Naive B cell (primary cell): ENCODE measurements around the gene DMD. TPM values are rescaled to one million over a fixed set of nuclear protein-coding genes. Genes with fewer than 3 reads are reported as not detected.
"Not testable (repeated sequence)": the region's sequence is repeated elsewhere in the genome, so short reads cannot be mapped to it uniquely, and the experiment has no call there.

Experiments used
- ATAC-seq, 2 donors: fragments of 150-1000 bp; cut with Tn5 transposase; 2 replicates each; pipeline ENCODE4 v1.10.0; 2021; ENCODE audit warnings: low read depth in 2 of 2, mild to moderate bottlenecking in 2 of 2, moderate library complexity in 2 of 2
- DNase-seq: peaks from one replicate; pipeline ENCODE4 v3.0.0; 2022
- H3K27ac Mint-ChIP-seq, 6 donors: one replicate each; pipeline ENCODE4 v1.8.0; 2020 to 2022; ENCODE audit warnings: mild to moderate bottlenecking in 6 of 6, mixed read lengths in 6 of 6, moderate library complexity in 5 of 6, inconsistent platforms in 2 of 6
- H3K27me3 Mint-ChIP-seq, 3 donors: one replicate each; pipeline ENCODE4 v1.8.0; 2021 to 2022; ENCODE audit warnings: mixed read lengths in 3 of 3, mild to moderate bottlenecking in 1 of 3
- H3K36me3 Mint-ChIP-seq, 2 donors: one replicate each; pipeline ENCODE4 v1.8.0; 2020 to 2022; ENCODE audit warnings: mixed read lengths in 2 of 2, inconsistent platforms in 1 of 2, mild to moderate bottlenecking in 1 of 2
- H3K4me1 Mint-ChIP-seq, 3 donors: one replicate each; pipeline ENCODE4 v1.8.0; 2020 to 2022; ENCODE audit warnings: mixed read lengths in 3 of 3, inconsistent platforms in 1 of 3, mild to moderate bottlenecking in 1 of 3, moderate library complexity in 1 of 3
- H3K4me3 Mint-ChIP-seq, 8 donors: one replicate each; pipeline ENCODE4 v1.8.0; 2020 to 2022; ENCODE audit warnings: mild to moderate bottlenecking in 8 of 8, mixed read lengths in 8 of 8, moderate library complexity in 8 of 8, inconsistent platforms in 2 of 8
- H3K9me3 Mint-ChIP-seq, 7 donors: one replicate each; pipeline ENCODE4 v1.8.0; 2020 to 2022; ENCODE audit warnings: mixed read lengths in 7 of 7, mild to moderate bottlenecking in 5 of 7, inconsistent platforms in 2 of 7, moderate library complexity in 1 of 7
- polyA plus RNA-seq, 6 donors: library from polyadenylated mRNA; unstranded; fragments of 300-500 nt; fragmentation: Illumina TruSeq; gene quantifications; one replicate each; pipeline ENCODE4 v1.2.3, GENCODE V29; 2021; ENCODE audit warnings: low read depth in 6 of 6

The DMD gene
- polyA plus RNA-seq, 6 donors from 2014 or later: 1.00 to 5.0 (median 1.9) TPM

- H3K36me3 Mint-ChIP-seq: no peaks in the 10 kb centered on the region
- no peak overlapping the region for H3K4me3 Mint-ChIP-seq
- no peaks in the 10 kb centered on the region for H3K4me1 Mint-ChIP-seq
- ATAC-seq (no peak), DNase-seq (no peak)
- H3K27ac Mint-ChIP-seq: no peak overlapping the region
- no peaks in the 10 kb centered on the region for H3K27me3 Mint-ChIP-seq
- H3K9me3 Mint-ChIP-seq: peaks cover 0 to 2% (median 0%) of the 10 kb centered on the region in 7 donors
Measured at GRCh38 chrX:31633349-31633748, 1578.0 kb downstream of the DMD start.

- no peaks in the 10 kb centered on the region for H3K27me3 Mint-ChIP-seq
- H3K9me3 Mint-ChIP-seq: peaks cover 0 to 2% (median 0%) of the 10 kb centered on the region in 7 donors
- DNase-seq (no peak), ATAC-seq (no peak)
- H3K36me3 Mint-ChIP-seq: no peaks in the 10 kb centered on the region
- peak overlapping the region in 1 of 6 donors; percentile 65 for H3K27ac Mint-ChIP-seq
- H3K4me3 Mint-ChIP-seq: no peak overlapping the region
- no peaks in the 10 kb centered on the region for H3K4me1 Mint-ChIP-seq
Measured at GRCh38 chrX:31629195-31629594, 1582.2 kb downstream of the DMD start.

- Mint-ChIP-seq H3K36me3 (no peaks in the 10 kb centered on the region), H3K27me3 (no peaks in the 10 kb centered on the region), H3K27ac (no peak overlapping the region), H3K4me3 (no peak overlapping the region), H3K4me1 (no peaks in the 10 kb centered on the region), H3K9me3 (peaks cover 0 to 2% (median 0%) of the 10 kb centered on the region in 7 donors)
- ATAC-seq (no peak), DNase-seq (no peak)
Measured at GRCh38 chrX:31609130-31609529, 1602.2 kb downstream of the DMD start.

GRCh38 chrX:31608638-31609037 is 1602.7 kb downstream of the DMD start:
- ATAC-seq: no peak
- Mint-ChIP-seq H3K27me3 (no peaks in the 10 kb centered on the region), H3K4me1 (no peaks in the 10 kb centered on the region), H3K9me3 (peaks cover 0 to 3% (median 0%) of the 10 kb centered on the region in 7 donors), H3K36me3 (no peaks in the 10 kb centered on the region), H3K4me3 (no peak overlapping the region), H3K27ac (no peak overlapping the region)
- DNase-seq: no peak

GRCh38 chrX:31606771-31607170 is 1604.6 kb downstream of the DMD start:
- no peaks in the 10 kb centered on the region for H3K36me3 Mint-ChIP-seq
- H3K27ac Mint-ChIP-seq: no peak overlapping the region
- DNase-seq (no peak), ATAC-seq (no peak)
- H3K27me3 Mint-ChIP-seq: no peaks in the 10 kb centered on the region
- H3K9me3 Mint-ChIP-seq: peaks cover 0 to 3% (median 0%) of the 10 kb centered on the region in 7 donors
- no peaks in the 10 kb centered on the region for H3K4me1 Mint-ChIP-seq
- no peak overlapping the region for H3K4me3 Mint-ChIP-seq

- H3K9me3 Mint-ChIP-seq: peaks cover 0 to 3% (median 0%) of the 10 kb centered on the region in 7 donors
- H3K36me3 Mint-ChIP-seq: no peaks in the 10 kb centered on the region
- no peaks in the 10 kb centered on the region for H3K4me1 Mint-ChIP-seq
- H3K27ac Mint-ChIP-seq: no peak overlapping the region
- ATAC-seq (no peak), DNase-seq (no peak)
- H3K4me3 Mint-ChIP-seq: no peak overlapping the region
- H3K27me3 Mint-ChIP-seq: no peaks in the 10 kb centered on the region
Measured at GRCh38 chrX:31604629-31605221, 1606.6 kb downstream of the DMD start.

- Mint-ChIP-seq H3K9me3 (peaks cover 0 to 3% (median 0%) of the 10 kb centered on the region in 7 donors), H3K27me3 (no peaks in the 10 kb centered on the region), H3K27ac (no peak overlapping the region), H3K4me1 (no peaks in the 10 kb centered on the region), H3K4me3 (no peak overlapping the region), H3K36me3 (no peaks in the 10 kb centered on the region)
- DNase-seq (no peak), ATAC-seq (no peak)
Measured at GRCh38 chrX:31603411-31604120, 1607.8 kb downstream of the DMD start.

- peaks cover 0 to 3% (median 0%) of the 10 kb centered on the region in 7 donors for H3K9me3 Mint-ChIP-seq
- no peak overlapping the region for H3K27ac Mint-ChIP-seq
- H3K4me3 Mint-ChIP-seq: no peak overlapping the region
- no peaks in the 10 kb centered on the region for H3K27me3 Mint-ChIP-seq
- no peaks in the 10 kb centered on the region for H3K4me1 Mint-ChIP-seq
- DNase-seq (no peak), ATAC-seq (no peak)
- no peaks in the 10 kb centered on the region for H3K36me3 Mint-ChIP-seq
Measured at GRCh38 chrX:31600823-31601222, 1610.5 kb downstream of the DMD start.

- no peak overlapping the region for H3K27ac Mint-ChIP-seq
- DNase-seq (no peak), ATAC-seq (no peak)
- H3K9me3 Mint-ChIP-seq: peaks cover 0 to 2% (median 0%) of the 10 kb centered on the region in 7 donors
- no peaks in the 10 kb centered on the region for H3K36me3 Mint-ChIP-seq
- no peaks in the 10 kb centered on the region for H3K4me1 Mint-ChIP-seq
- no peaks in the 10 kb centered on the region for H3K27me3 Mint-ChIP-seq
- no peak overlapping the region for H3K4me3 Mint-ChIP-seq
Measured at GRCh38 chrX:31593353-31593752, 1618.0 kb downstream of the DMD start.

GRCh38 chrX:31591355-31591754 is 1620.0 kb downstream of the DMD start:
- H3K4me1 Mint-ChIP-seq: no peaks in the 10 kb centered on the region
- DNase-seq (no peak), ATAC-seq (no peak)
- H3K4me3 Mint-ChIP-seq: no peak overlapping the region
- H3K36me3 Mint-ChIP-seq: no peaks in the 10 kb centered on the region
- H3K27me3 Mint-ChIP-seq: no peaks in the 10 kb centered on the region
- H3K9me3 Mint-ChIP-seq: peaks cover 0 to 3% (median 0%) of the 10 kb centered on the region in 7 donors
- no peak overlapping the region for H3K27ac Mint-ChIP-seq

- no peak overlapping the region for H3K4me3 Mint-ChIP-seq
- H3K4me1 Mint-ChIP-seq: no peaks in the 10 kb centered on the region
- H3K9me3 Mint-ChIP-seq: peaks cover 0 to 6% (median 0%) of the 10 kb centered on the region in 7 donors
- H3K27ac Mint-ChIP-seq: no peak overlapping the region
- DNase-seq (no peak), ATAC-seq (no peak)
- no peaks in the 10 kb centered on the region for H3K36me3 Mint-ChIP-seq
- H3K27me3 Mint-ChIP-seq: no peaks in the 10 kb centered on the region
Measured at GRCh38 chrX:31590581-31591114, 1620.7 kb downstream of the DMD start.

GRCh38 chrX:31589503-31589902 is 1621.8 kb downstream of the DMD start:
- ATAC-seq: no peak
- H3K27ac Mint-ChIP-seq: no peak overlapping the region
- H3K4me3 Mint-ChIP-seq: no peak overlapping the region
- no peaks in the 10 kb centered on the region for H3K27me3 Mint-ChIP-seq
- H3K36me3 Mint-ChIP-seq: no peaks in the 10 kb centered on the region
- no peaks in the 10 kb centered on the region for H3K4me1 Mint-ChIP-seq
- peaks cover 0 to 10% (median 3%) of the 10 kb centered on the region in 7 donors for H3K9me3 Mint-ChIP-seq
- DNase-seq: no peak

GRCh38 chrX:31588355-31588754 is 1623.0 kb downstream of the DMD start:
- Mint-ChIP-seq H3K9me3 (peaks cover 0 to 10% (median 5%) of the 10 kb centered on the region in 7 donors), H3K27ac (no peak overlapping the region), H3K4me3 (no peak overlapping the region), H3K4me1 (no peaks in the 10 kb centered on the region), H3K36me3 (no peaks in the 10 kb centered on the region), H3K27me3 (no peaks in the 10 kb centered on the region)
- ATAC-seq: no peak
- no peak for DNase-seq

- not testable (repeated sequence) for ATAC-seq, H3K36me3 Mint-ChIP-seq, H3K4me1 Mint-ChIP-seq, H3K27ac Mint-ChIP-seq, H3K4me3 Mint-ChIP-seq, H3K27me3 Mint-ChIP-seq, H3K9me3 Mint-ChIP-seq, DNase-seq
Measured at GRCh38 chrX:31583892-31584291, 1627.5 kb downstream of the DMD start.
